Glomerular visceral epithelial cell (primary cell): ENCODE measurements around the gene PADI2.

ENCODE experiments used
- DNase-seq: peaks from one replicate; pipeline ENCODE4 v3.0.0-alpha.2; 2016; ENCODE audit errors: extremely low spot score

PADI2 gene

GRCh38 chr1:17020502-17020901 lies 98.7 kb downstream of the PADI2 start:
- DNase-seq = no peak

GRCh38 chr1:17018849-17019248 lies 100.4 kb downstream of the PADI2 start:
- DNase-seq = no peak

GRCh38 chr1:17017435-17017834 lies 101.8 kb downstream of the PADI2 start:
- DNase-seq = no peak
